RWPE2 (cell line): ENCODE measurements around the gene YBX1.

Experiments used
- ATAC-seq: fragments of 200-7000 bp; cut with Tn5 transposase; 3 replicates; pipeline ENCODE4 v1.9.1; 2021; ENCODE audit warnings: low read depth
- DNase-seq: peaks from one replicate; pipeline ENCODE4 v3.0.0-alpha.2; 2020; ENCODE audit warnings: low spot score
- H3K27ac ChIP-seq: fragments of 450-650 bp; 2 replicates; pipeline ENCODE4 v1.5.1; 2017; ENCODE audit warnings: mild to moderate bottlenecking; ENCODE audit not compliant: poor library complexity, severe bottlenecking
- H3K27me3 ChIP-seq: fragments of 250-450 bp; sonication (Bioruptor Pico); 2 replicates; pipeline ENCODE4 v1.5.1; 2021; ENCODE audit warnings: mild to moderate bottlenecking, moderate library complexity; ENCODE audit not compliant: insufficient read depth, poor library complexity, severe bottlenecking
- H3K36me3 ChIP-seq: fragments of 250-450 bp; sonication (Bioruptor Pico); 2 replicates; pipeline ENCODE4 v1.5.1; 2020; ENCODE audit warnings: low read depth, mild to moderate bottlenecking, moderate library complexity
- H3K4me1 ChIP-seq: fragments of 250-450 bp; sonication (Bioruptor Pico); 2 replicates; pipeline ENCODE4 v1.5.1; 2021; ENCODE audit warnings: mild to moderate bottlenecking, moderate library complexity; ENCODE audit not compliant: insufficient read depth, poor library complexity, severe bottlenecking
- H3K4me3 ChIP-seq: fragments of 250-450 bp; sonication (Bioruptor Pico); 2 replicates; pipeline ENCODE4 v1.5.1; 2021; ENCODE audit warnings: mild to moderate bottlenecking, moderate library complexity; ENCODE audit not compliant: severe bottlenecking
- H3K9me3 ChIP-seq: fragments of 250-450 bp; sonication (Bioruptor Pico); 2 replicates; pipeline ENCODE4 v1.5.1; 2021; ENCODE audit warnings: mild to moderate bottlenecking, moderate library complexity; ENCODE audit not compliant: severe bottlenecking
- TF ChIP-seq, protein P1 (sequence below): fragments of 450-650 bp; IDR thresholded peaks from one replicate; pipeline ENCODE4 v1.5.1; 2017; ENCODE audit warnings: mild to moderate bottlenecking, moderate library complexity; ENCODE audit not compliant: poor library complexity, severe bottlenecking

Gene YBX1

DNA sequence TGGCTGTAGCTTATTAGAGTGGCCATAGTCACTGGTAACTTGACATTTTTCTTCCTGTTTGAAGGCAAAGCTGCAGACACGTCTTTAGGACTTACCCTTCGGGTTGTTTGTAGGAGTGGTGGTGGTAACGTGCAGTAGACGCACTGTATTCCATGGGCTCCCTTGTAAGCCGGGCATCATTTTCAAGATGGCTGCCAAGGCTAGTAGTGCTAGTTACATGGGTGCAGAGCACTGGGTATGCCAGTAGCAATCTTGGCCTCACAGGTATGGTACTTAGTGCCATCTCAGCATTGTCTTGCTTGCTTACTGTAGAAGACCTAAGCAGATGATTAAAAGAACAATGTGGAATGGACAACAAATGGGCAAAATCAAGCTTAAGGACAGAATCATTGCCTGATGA is 1.9 kb downstream of the YBX1 start:
- Histone ChIP-seq H3K4me1 (peaks cover 43% of the 10 kb centered on the region), H3K4me3 (peak overlapping the region; percentile 56), H3K27me3 (no peaks in the 10 kb centered on the region), H3K36me3 (peaks cover 62% of the 10 kb centered on the region), H3K9me3 (no peaks in the 10 kb centered on the region), H3K27ac (no peak overlapping the region)
- TF ChIP-seq, protein P1, sequence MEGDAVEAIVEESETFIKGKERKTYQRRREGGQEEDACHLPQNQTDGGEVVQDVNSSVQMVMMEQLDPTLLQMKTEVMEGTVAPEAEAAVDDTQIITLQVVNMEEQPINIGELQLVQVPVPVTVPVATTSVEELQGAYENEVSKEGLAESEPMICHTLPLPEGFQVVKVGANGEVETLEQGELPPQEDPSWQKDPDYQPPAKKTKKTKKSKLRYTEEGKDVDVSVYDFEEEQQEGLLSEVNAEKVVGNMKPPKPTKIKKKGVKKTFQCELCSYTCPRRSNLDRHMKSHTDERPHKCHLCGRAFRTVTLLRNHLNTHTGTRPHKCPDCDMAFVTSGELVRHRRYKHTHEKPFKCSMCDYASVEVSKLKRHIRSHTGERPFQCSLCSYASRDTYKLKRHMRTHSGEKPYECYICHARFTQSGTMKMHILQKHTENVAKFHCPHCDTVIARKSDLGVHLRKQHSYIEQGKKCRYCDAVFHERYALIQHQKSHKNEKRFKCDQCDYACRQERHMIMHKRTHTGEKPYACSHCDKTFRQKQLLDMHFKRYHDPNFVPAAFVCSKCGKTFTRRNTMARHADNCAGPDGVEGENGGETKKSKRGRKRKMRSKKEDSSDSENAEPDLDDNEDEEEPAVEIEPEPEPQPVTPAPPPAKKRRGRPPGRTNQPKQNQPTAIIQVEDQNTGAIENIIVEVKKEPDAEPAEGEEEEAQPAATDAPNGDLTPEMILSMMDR = no peak
- ATAC-seq = no peak
- DNase-seq = no peak

DNA sequence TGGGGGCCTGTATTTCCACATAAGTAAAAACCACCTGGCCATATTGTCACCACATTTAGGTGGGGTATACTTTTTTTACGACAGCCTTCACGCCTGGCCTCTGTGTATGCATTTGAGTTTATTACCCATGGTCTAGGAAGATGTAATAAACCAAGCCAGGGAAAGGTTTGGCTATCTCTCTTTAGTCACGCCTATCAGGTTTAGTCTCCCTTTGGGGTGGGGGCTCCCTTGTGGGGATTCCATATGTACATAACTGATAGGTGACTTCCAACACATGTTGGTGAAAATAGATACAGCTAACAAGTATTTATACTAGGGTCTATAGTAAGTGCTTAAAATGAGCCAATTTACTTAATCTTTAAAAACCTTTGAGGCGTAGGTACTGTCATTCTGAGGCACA is 4.2 kb downstream of the YBX1 start:
- DNase-seq (no peak), ATAC-seq (no peak)
- Histone ChIP-seq H3K36me3 (peaks cover 77% of the 10 kb centered on the region), H3K9me3 (no peaks in the 10 kb centered on the region), H3K4me1 (peaks cover 60% of the 10 kb centered on the region), H3K27me3 (no peaks in the 10 kb centered on the region), H3K4me3 (no peak overlapping the region), H3K27ac (no peak overlapping the region)
- TF ChIP-seq, protein P1 = no peak

DNA sequence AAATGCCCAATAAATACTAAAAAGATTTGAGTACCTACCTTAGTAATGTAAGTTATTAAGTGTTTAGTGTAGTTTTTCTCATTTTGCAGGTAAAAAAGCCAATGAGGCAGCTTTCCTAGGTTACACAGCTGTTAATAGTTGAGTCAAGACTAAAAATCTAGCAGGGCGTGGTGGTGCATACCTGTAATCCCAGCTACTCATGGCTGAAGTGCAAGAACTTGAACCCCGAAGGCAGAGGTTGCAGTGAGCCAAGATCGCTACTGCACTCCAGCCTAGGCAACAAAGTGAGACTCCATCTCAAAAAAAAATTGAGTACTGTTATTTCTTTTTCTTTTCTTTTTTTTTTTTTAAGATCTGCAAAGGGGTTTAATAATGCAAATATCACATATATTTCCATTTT is 7.7 kb downstream of the YBX1 start:
- Histone ChIP-seq H3K9me3 (no peaks in the 10 kb centered on the region), H3K27ac (no peak overlapping the region), H3K27me3 (no peaks in the 10 kb centered on the region), H3K4me1 (peaks cover 66% of the 10 kb centered on the region), H3K4me3 (no peak overlapping the region), H3K36me3 (peaks cover 88% of the 10 kb centered on the region)
- DNase-seq (no peak), ATAC-seq (peak; percentile 30; the same call in 1 of the 3 replicates)
- TF ChIP-seq, protein P1 = no peak

DNA sequence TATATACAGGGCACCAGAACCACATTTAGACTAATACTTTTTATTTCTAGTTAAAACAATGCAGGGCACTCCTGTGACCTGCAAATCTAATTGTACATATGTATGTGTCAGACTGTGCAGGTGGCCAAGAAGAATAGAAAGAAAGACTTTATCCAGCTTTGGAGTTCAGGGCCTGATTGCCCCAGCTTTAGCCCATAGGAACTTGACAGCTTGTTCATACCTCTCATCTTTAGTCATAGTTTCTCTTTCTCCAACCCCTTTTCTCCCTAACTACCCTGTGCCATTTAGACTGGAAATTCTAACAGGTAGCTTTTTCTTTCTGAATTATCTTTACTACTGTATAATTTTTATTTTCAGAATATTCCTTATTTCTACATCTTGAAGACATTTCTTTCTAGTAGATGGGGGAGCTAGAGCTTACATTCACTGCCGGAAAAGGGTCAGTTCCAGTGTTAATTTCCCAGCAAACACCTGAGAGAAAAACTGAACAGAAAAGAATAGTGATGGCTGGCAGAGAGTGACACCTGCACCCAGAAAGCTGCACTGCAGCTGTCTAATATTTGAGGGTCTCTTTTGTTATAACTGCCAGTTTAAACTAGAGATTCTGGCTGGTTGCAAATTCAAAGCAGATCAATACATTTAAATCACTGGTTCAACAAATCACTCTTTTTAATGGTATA is 8.4 kb downstream of the YBX1 start:
- Histone ChIP-seq H3K9me3 (no peaks in the 10 kb centered on the region), H3K27ac (no peak overlapping the region), H3K36me3 (peaks cover 88% of the 10 kb centered on the region), H3K4me1 (peaks cover 59% of the 10 kb centered on the region), H3K27me3 (no peaks in the 10 kb centered on the region), H3K4me3 (no peak overlapping the region)
- ATAC-seq (peak; percentile 65; the same call in 2 of the 3 replicates), DNase-seq (no peak)
- TF ChIP-seq, protein P1 = no peak

DNA sequence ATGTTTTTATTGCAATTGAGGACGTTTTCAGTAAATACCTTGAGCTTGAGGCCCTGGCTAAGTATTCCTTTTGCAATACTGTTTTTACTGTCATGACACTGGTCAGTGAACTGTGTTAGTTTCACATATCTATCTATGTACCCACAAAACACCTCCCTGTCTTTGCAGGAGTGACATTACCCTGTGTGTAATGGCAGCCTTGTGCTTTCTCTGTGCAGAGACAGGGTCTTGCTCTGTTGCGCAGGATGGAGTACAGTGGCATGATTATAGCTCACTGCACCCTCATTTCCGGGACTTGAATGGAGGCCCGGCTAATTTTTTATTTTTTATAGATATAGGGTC is 8.9 kb downstream of the YBX1 start:
- TF ChIP-seq, protein P1 = no peak
- H3K27me3 ChIP-seq = no peaks in the 10 kb centered on the region
- DNase-seq (no peak), ATAC-seq (no peak)
- H3K4me1 ChIP-seq = peaks cover 54% of the 10 kb centered on the region
- no peak overlapping the region for H3K27ac ChIP-seq
- no peaks in the 10 kb centered on the region for H3K9me3 ChIP-seq
- H3K4me3 ChIP-seq = no peak overlapping the region
- H3K36me3 ChIP-seq = peaks cover 88% of the 10 kb centered on the region
